Measurements from ENCODE around the gene KRT33B. TPM values are rescaled to one million over a fixed set of nuclear protein-coding genes. Genes with fewer than 3 reads are reported as not detected.
"Not testable (repeated sequence)": the region's sequence is repeated elsewhere in the genome, so short reads cannot be mapped to it uniquely, and the experiment has no call there.

The KRT33B gene
- total RNA-seq, 1 donor from 2014 or later: 0.17 TPM

DNA sequence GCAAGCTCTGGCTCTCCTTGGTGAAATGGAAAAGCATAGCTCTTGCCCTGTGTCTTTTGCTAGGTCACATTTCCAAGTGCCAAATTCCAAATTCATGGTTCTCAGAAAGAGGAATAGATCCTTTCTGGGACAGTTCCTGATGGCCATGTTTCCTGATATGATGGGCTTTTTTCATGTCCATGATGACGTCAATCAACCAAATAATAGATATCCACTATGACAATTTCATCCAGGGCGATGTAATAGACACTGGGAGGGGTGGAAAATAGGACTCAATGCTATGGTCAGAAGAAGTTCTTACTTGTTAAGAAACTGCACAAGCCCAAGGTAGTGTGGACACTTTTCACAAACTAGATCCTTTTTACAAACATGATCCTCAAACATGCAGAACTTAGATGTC, 18.4 kb downstream of the KRT33B start:
- H3K36me3 ChIP-seq (ENCODE audit: control insufficient read depth, insufficient read depth, low read length): no peaks in the 10 kb centered on the region
- no peak for DNase-seq (ENCODE audit: low read depth)
- TF ChIP-seq, protein P1, sequence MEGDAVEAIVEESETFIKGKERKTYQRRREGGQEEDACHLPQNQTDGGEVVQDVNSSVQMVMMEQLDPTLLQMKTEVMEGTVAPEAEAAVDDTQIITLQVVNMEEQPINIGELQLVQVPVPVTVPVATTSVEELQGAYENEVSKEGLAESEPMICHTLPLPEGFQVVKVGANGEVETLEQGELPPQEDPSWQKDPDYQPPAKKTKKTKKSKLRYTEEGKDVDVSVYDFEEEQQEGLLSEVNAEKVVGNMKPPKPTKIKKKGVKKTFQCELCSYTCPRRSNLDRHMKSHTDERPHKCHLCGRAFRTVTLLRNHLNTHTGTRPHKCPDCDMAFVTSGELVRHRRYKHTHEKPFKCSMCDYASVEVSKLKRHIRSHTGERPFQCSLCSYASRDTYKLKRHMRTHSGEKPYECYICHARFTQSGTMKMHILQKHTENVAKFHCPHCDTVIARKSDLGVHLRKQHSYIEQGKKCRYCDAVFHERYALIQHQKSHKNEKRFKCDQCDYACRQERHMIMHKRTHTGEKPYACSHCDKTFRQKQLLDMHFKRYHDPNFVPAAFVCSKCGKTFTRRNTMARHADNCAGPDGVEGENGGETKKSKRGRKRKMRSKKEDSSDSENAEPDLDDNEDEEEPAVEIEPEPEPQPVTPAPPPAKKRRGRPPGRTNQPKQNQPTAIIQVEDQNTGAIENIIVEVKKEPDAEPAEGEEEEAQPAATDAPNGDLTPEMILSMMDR (IDR thresholded peaks at IDR 0.05; ENCODE audit: insufficient read depth, low read length, poor library complexity, severe bottlenecking): no peak
- H3K27me3 ChIP-seq (ENCODE audit: control insufficient read depth, insufficient read depth, low read length): no peaks in the 10 kb centered on the region
- H3K4me3 ChIP-seq (ENCODE audit: low read depth, low read length): no peak overlapping the region

- H3K4me3 ChIP-seq (ENCODE audit: low read depth, low read length); DNase-seq (ENCODE audit: low read depth); H3K36me3 ChIP-seq (ENCODE audit: control insufficient read depth, insufficient read depth, low read length); H3K27me3 ChIP-seq (ENCODE audit: control insufficient read depth, insufficient read depth, low read length): not testable (repeated sequence)
Measured at GRCh38 chr17:41350381-41350878, 19.2 kb downstream of the KRT33B start, which contains the start of gene KRT33A. TSS of gene KRT33A (minus strand) at chr17:41350828. CDS start at chr17:41350767, 61 bp downstream.

- TF ChIP-seq, protein P1 (IDR thresholded peaks at IDR 0.05; ENCODE audit: insufficient read depth, low read length, poor library complexity, severe bottlenecking): no peak
- DNase-seq (ENCODE audit: low read depth): no peak
- H3K36me3 ChIP-seq (ENCODE audit: control insufficient read depth, insufficient read depth, low read length): no peaks in the 10 kb centered on the region
- H3K27me3 ChIP-seq (ENCODE audit: control insufficient read depth, insufficient read depth, low read length): no peaks in the 10 kb centered on the region
- no peak overlapping the region for H3K4me3 ChIP-seq (ENCODE audit: low read depth, low read length)
Measured at GRCh38 chr17:41347869-41348760, 21.5 kb downstream of the KRT33B start.

DNA sequence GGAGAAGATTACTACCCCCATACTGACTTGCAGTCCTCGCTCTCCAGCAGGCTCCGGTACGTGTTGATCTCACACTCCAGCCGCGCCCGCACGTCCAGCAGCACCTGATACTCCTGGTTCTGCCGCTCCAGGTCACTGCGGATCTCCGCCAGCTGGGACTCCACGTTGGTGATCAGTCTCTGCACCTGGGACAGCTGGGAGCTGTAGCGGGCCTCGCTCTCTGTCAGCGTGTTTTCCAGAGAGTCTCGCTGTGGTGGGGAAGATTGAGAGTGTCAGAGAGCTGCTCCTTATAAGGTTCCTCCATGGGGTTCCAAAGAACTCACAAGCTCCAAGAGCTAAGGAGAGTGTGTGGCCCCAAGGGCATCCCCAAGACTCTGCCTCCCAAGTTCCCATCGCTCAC, 23.2 kb downstream of the KRT33B start:
- H3K36me3 ChIP-seq (ENCODE audit: control insufficient read depth, insufficient read depth, low read length); H3K4me3 ChIP-seq (ENCODE audit: low read depth, low read length); DNase-seq (ENCODE audit: low read depth); H3K27me3 ChIP-seq (ENCODE audit: control insufficient read depth, insufficient read depth, low read length): not testable (repeated sequence)

DNA sequence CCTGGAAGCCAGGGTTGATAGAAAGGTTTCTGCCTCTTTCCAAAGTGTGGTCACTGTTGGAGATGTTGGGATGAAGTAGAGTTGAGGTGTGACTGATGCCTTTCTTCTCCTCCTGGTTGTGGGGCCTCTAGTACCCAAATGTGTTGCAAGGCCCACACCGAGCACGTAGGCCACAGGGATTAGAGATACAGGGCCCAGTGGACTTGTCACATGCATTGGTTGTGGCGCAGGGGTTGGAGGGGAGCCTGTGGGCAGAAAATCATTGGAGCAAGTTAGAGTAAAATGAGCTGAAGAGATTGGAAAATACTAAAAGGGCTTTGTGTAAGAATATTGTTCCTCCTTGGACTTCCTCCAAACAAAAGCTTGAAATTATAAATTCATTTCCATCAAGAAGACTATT, 23.6 kb downstream of the KRT33B start:
- H3K4me3 ChIP-seq (ENCODE audit: low read depth, low read length): no peak overlapping the region
- no peaks in the 10 kb centered on the region for H3K36me3 ChIP-seq (ENCODE audit: control insufficient read depth, insufficient read depth, low read length)
- H3K27me3 ChIP-seq (ENCODE audit: control insufficient read depth, insufficient read depth, low read length): no peaks in the 10 kb centered on the region
- TF ChIP-seq, protein P1 (IDR thresholded peaks at IDR 0.05; ENCODE audit: insufficient read depth, low read length, poor library complexity, severe bottlenecking): no peak
- no peak for DNase-seq (ENCODE audit: low read depth)

- Histone ChIP-seq H3K27me3 (ENCODE audit: control insufficient read depth, insufficient read depth, low read length) (no peaks in the 10 kb centered on the region), H3K36me3 (ENCODE audit: control insufficient read depth, insufficient read depth, low read length) (no peaks in the 10 kb centered on the region), H3K4me3 (ENCODE audit: low read depth, low read length) (no peak overlapping the region)
- TF ChIP-seq, protein P1 (IDR thresholded peaks at IDR 0.05; ENCODE audit: insufficient read depth, low read length, poor library complexity, severe bottlenecking): no peak
- DNase-seq (ENCODE audit: low read depth): no peak
Measured at GRCh38 chr17:41343029-41343428, 26.6 kb downstream of the KRT33B start.

Measured in kidney epithelial cell (primary cell).